GM12891 (cell line): ENCODE data around the gene HMGN1.

Source experiments
- DNase-seq: peaks from one replicate; pipeline ENCODE4 v3.0.0; 2011; ENCODE audit warnings: low spot score; ENCODE audit not compliant: insufficient read length
- FAIRE-seq: peaks from 2 replicates; lab custom pipeline; 2011; peaks lifted over from hg19 to GRCh38; lab: Jason Lieb, UNC
- PAX5 ChIP-seq: IDR thresholded peaks from 2 replicates; pipeline ENCODE4 v1.6.1; 2011; ENCODE audit warnings: low read length, moderate library complexity, mild to moderate bottlenecking; ENCODE audit not compliant: insufficient read depth, severe bottlenecking
- POLR2A ChIP-seq: IDR thresholded peaks from 2 replicates; pipeline ENCODE4 v1.6.1; 2011; ENCODE audit warnings: low read depth, low read length, control low read depth
- POLR2AphosphoS5 ChIP-seq: IDR thresholded peaks from 2 replicates; pipeline ENCODE4 v1.6.1; 2011; ENCODE audit warnings: low read depth, low read length, control low read depth
- POU2F2 ChIP-seq: IDR thresholded peaks from 2 replicates; pipeline ENCODE4 v1.6.1; 2011; ENCODE audit warnings: low read depth, mild to moderate bottlenecking, control low read depth, low read length, moderate library complexity
- SPI1 ChIP-seq: IDR thresholded peaks from 2 replicates; pipeline ENCODE4 v1.6.1; 2011; ENCODE audit warnings: low read depth, low read length, control low read depth
- TAF1 ChIP-seq: IDR thresholded peaks from 2 replicates; pipeline ENCODE4 v1.6.1; 2011; ENCODE audit warnings: low read depth, low read length, control low read depth

The HMGN1 gene

GRCh38 chr21:39332175-39332574, 16.7 kb downstream of the HMGN1 start:
- no peak for DNase-seq
- TF ChIP-seq POLR2AphosphoS5 (no peak), POLR2A (no peak), TAF1 (no peak)

GRCh38 chr21:39330001-39330400, 18.9 kb downstream of the HMGN1 start:
- no peak for TF ChIP-seq POLR2A

More at GRCh38 chr21:39332175-39332574, 16.7 kb downstream of the HMGN1 start:
- no peak for FAIRE-seq

GRCh38 chr21:39327727-39328126, 21.2 kb downstream of the HMGN1 start:
- no peak for DNase-seq
- TF ChIP-seq POLR2AphosphoS5 (no peak), SPI1 (no peak), TAF1 (no peak)
- no peak for FAIRE-seq

More at GRCh38 chr21:39330001-39330400, 18.9 kb downstream of the HMGN1 start:
- FAIRE-seq (no peak), DNase-seq (no peak)

- DNase-seq (no peak), FAIRE-seq (no peak)
- TF ChIP-seq SPI1: no peak
- no peak for TF ChIP-seq POLR2A
- TF ChIP-seq POLR2AphosphoS5: no peak
- TF ChIP-seq TAF1: no peak
- no peak for TF ChIP-seq POU2F2
- no peak for TF ChIP-seq PAX5
These were observed 22.1 kb downstream of the HMGN1 start for GRCh38 chr21:39326607-39327307.

- TF ChIP-seq TAF1 (no peak), PAX5 (no peak), POLR2AphosphoS5 (no peak), SPI1 (no peak)
- DNase-seq: no peak
- FAIRE-seq: no peak
These were observed 23.4 kb downstream of the HMGN1 start for GRCh38 chr21:39325458-39325857.

GRCh38 chr21:39321424-39321823, 27.5 kb downstream of the HMGN1 start:
- TF ChIP-seq POLR2AphosphoS5: no peak
- TF ChIP-seq PAX5: no peak
- TF ChIP-seq POLR2A: no peak
- TF ChIP-seq POU2F2: no peak
- TF ChIP-seq SPI1: no peak
- FAIRE-seq (no peak), DNase-seq (no peak)

GRCh38 chr21:39319814-39320332, 29.0 kb downstream of the HMGN1 start:
- TF ChIP-seq POLR2A (no peak), PAX5 (no peak), TAF1 (no peak)
- DNase-seq: no peak
- FAIRE-seq: no peak

- DNase-seq (no peak), FAIRE-seq (no peak)
- no peak for TF ChIP-seq SPI1
- no peak for TF ChIP-seq TAF1
- TF ChIP-seq PAX5: no peak
- no peak for TF ChIP-seq POU2F2
- TF ChIP-seq POLR2AphosphoS5: no peak
- no peak for TF ChIP-seq POLR2A
These were observed 29.6 kb downstream of the HMGN1 start for GRCh38 chr21:39319251-39319756.

- no peak for TF ChIP-seq POLR2AphosphoS5
- no peak for TF ChIP-seq SPI1
- TF ChIP-seq PAX5: no peak
- TF ChIP-seq POU2F2: no peak
- no peak for TF ChIP-seq POLR2A
- no peak for TF ChIP-seq TAF1
- DNase-seq: no peak
- no peak for FAIRE-seq
These were observed 30.6 kb downstream of the HMGN1 start for GRCh38 chr21:39318091-39318959.
